Adrenal gland (tissue), 12 donors: Measurements from ENCODE around the gene ADSS1. TPM values are rescaled to one million over a fixed set of nuclear protein-coding genes. Genes with fewer than 3 reads are reported as not detected.

Experiments
- DNase-seq, 7 donors: peaks; one replicate each; pipeline ENCODE4 v3.0.0-alpha.2; 2019 to 2020
- H3K27ac ChIP-seq, 5 donors: fragments of 200-600 bp; sonication (generic) in 4 of 5; 1 replicate in 3 of 5; 2 replicates in 2 of 5; pipeline versions ENCODE4 v1.5.1 to v1.8.0; 2016 to 2020; ENCODE audit warnings: mild to moderate bottlenecking in 1 of 5
- H3K27me3 ChIP-seq: fragments of 200-600 bp; 2 replicates; pipeline ENCODE4 v1.8.0; 2021
- H3K36me3 ChIP-seq, 2 donors: fragments of 200-600 bp; replicated peaks in 1 of 2; 1 replicate in 1 of 2; 2 replicates in 1 of 2; pipeline versions ENCODE4 v1.5.1 to v1.8.0; 2018 to 2022
- H3K4me1 ChIP-seq, 2 donors: fragments of 200-600 bp; replicated peaks in 1 of 2; 1 replicate in 1 of 2; 2 replicates in 1 of 2; pipeline versions ENCODE4 v1.5.1 to v1.8.0; 2018 to 2021
- H3K4me3 ChIP-seq, 4 donors: fragments of 200-600 bp; sonication (generic) in 3 of 4; one replicate each; pipeline ENCODE4 v1.5.1; 2016 to 2018
- H3K9me3 ChIP-seq, 3 donors: fragments of 200-600 bp; sonication (generic) in 1 of 3; replicated peaks in 1 of 3; 1 replicate in 2 of 3; 2 replicates in 1 of 3; pipeline versions ENCODE4 v1.5.1 to v1.8.0; 2016 to 2021
- POLR2A ChIP-seq, 2 donors: fragments of 450-650 bp; IDR thresholded peaks; one replicate each; pipeline ENCODE4 v1.6.1; 2017; ENCODE audit warnings: antibody characterized with exemption in 2 of 2, mild to moderate bottlenecking in 2 of 2, moderate library complexity in 1 of 2
- WGBS, 4 donors: extraction: QIAGEN DNeasy Blood & Tissue Kit in 2 of 4; methylation state at CpG; one replicate each; pipeline versions ENCODE4 v1.1.5 to v1.1.7; 2013 to 2017; 5-methylcytosine and 5-hydroxymethylcytosine counted together
- intact Hi-C, 2 donors: fragments of 100-400 bp; cut with DNase I; formaldehyde crosslinking; loops; one replicate each; pipeline versions ENCODE4 v1.14.1 to v1.15.0; 2022 to 2023
- polyA plus RNA-seq, 3 donors: library from polyadenylated mRNA; stranded (reverse); fragments of 200-250 nt in 2 of 3; fragments of 350-450 nt in 1 of 3; fragmentation: Illumina TruSeq in 1 of 3; extraction: RNeasy Lipid Tissue Mini Kit (QIAGEN cat#74804) in 1 of 3; gene quantifications; one replicate each; pipeline ENCODE4 v1.2.3, GENCODE V29; 2013 to 2014
- total RNA-seq, 9 donors: library from RNA; depleted of rRNA in 4 of 9; stranded (reverse); fragments of >200 nt in 4 of 9; fragments of 120-200 nt in 1 of 9; fragmentation: NEBNext Ultra II Directional in 1 of 9; extraction: Animal tissue kit (Norgen Biotek cat#: 25700) in 1 of 9; gene quantifications; one replicate each; pipeline versions ENCODE4 v1.1.0 to v1.2.4, GENCODE V29; 2013 to 2023
- TF ChIP-seq, protein P1 (sequence below), 6 experiments: fragments of 450-650 bp in 4 of 6; fragments of 200-600 bp in 2 of 6; sonication (generic) in 1 of 6; IDR thresholded peaks; 1 replicate in 5 of 6; 2 replicates in 1 of 6; pipeline versions ENCODE4 v1.5.1 to v1.8.0; 2016 to 2021; ENCODE audit warnings: antibody characterized with exemption in 6 of 6, mild to moderate bottlenecking in 2 of 6, moderate library complexity in 1 of 6
- donor health status: healthy with polysubstance abuse.
- donor health status: Bipolar disorder and iron deficiency.
- donor health status: DM: yes; HTN: yes; CAD: no.
- donor health status: DM: no; HTN: no; CAD: no.
- donor health status: DM: no; HTN: no; CAD: no.
- donor health status: DM: yes; HTN: yes; CAD: no.

ADSS1 gene
- total and polyA plus RNA-seq, 12 donors, result 4.0 to 39.1 (median 16.9) TPM

DNA sequence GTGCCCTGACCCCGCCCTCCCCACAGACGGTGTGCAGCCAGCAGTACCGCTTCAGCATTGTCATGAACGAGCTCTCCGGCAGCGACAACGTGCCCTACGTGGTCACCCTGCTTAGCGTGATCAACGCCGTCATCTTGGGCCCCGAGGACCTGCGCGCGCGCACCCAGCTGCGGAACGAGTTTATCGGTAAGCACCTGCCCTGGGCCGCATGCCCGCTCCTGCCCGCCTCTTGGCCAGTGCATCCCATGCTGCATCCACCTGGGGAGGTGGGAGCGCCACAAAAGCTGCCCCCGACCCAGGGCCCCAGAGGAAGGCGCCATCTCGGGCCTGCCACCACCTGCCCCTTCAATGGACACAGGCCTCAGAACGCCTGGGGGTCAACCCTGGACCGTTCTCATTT, 20.8 kb upstream of the ADSS1 start:
- WGBS, 4 donors, result 92 to 95% (median 94%) methylated on average over 10 to 28 of the region's 28 CpGs
- H3K4me1 ChIP-seq, result peaks cover 2 to 7% of the 10 kb centered on the region in 2 donors
- H3K27me3 ChIP-seq, result no peaks in the 10 kb centered on the region
- no peak for DNase-seq
- peaks cover 0 to 37% of the 10 kb centered on the region in 2 donors for H3K36me3 ChIP-seq
- no peak overlapping the region for H3K27ac ChIP-seq
- intact Hi-C loops, result no loop called here
- no peak for TF ChIP-seq POLR2A (IDR thresholded peaks at IDR 0.05)
- TF ChIP-seq, protein P1, sequence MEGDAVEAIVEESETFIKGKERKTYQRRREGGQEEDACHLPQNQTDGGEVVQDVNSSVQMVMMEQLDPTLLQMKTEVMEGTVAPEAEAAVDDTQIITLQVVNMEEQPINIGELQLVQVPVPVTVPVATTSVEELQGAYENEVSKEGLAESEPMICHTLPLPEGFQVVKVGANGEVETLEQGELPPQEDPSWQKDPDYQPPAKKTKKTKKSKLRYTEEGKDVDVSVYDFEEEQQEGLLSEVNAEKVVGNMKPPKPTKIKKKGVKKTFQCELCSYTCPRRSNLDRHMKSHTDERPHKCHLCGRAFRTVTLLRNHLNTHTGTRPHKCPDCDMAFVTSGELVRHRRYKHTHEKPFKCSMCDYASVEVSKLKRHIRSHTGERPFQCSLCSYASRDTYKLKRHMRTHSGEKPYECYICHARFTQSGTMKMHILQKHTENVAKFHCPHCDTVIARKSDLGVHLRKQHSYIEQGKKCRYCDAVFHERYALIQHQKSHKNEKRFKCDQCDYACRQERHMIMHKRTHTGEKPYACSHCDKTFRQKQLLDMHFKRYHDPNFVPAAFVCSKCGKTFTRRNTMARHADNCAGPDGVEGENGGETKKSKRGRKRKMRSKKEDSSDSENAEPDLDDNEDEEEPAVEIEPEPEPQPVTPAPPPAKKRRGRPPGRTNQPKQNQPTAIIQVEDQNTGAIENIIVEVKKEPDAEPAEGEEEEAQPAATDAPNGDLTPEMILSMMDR (IDR thresholded peaks at IDR 0.05), result no peak
- no peaks in the 10 kb centered on the region for H3K9me3 ChIP-seq
- no peak overlapping the region for H3K4me3 ChIP-seq

DNA sequence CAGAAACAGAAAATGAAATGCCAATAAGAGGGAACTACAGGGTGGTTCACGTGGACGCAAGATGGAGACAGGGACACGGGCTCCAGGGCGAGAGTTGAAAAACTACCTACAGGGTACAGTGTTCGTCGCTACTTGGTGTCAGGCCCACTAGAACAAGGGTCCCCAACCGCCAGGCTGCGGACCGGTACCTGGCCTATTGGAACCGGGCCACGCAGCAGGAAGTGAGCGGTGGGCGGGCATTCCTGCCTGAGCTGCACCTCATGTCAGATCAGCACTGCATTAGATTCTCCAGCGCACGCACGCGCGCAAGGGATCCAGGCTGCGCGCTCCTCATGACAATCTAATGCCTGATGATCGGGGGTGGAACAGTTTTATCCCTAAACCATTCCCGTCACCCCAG, 19.8 kb upstream of the ADSS1 start:
- no peak overlapping the region for H3K27ac ChIP-seq
- H3K4me1 ChIP-seq, result no peaks in the 10 kb centered on the region
- no peak for TF ChIP-seq POLR2A (IDR thresholded peaks at IDR 0.05)
- TF ChIP-seq, protein P1 (IDR thresholded peaks at IDR 0.05), result no peak
- peaks cover 0 to 37% of the 10 kb centered on the region in 2 donors for H3K36me3 ChIP-seq
- H3K4me3 ChIP-seq, result no peak overlapping the region
- no peak for DNase-seq
- intact Hi-C loops, result no loop called here
- no peaks in the 10 kb centered on the region for H3K9me3 ChIP-seq
- WGBS, 4 donors, result 95 to 98% (median 98%) methylated on average over 17 to 22 of the region's 22 CpGs
- H3K27me3 ChIP-seq, result no peaks in the 10 kb centered on the region

DNA sequence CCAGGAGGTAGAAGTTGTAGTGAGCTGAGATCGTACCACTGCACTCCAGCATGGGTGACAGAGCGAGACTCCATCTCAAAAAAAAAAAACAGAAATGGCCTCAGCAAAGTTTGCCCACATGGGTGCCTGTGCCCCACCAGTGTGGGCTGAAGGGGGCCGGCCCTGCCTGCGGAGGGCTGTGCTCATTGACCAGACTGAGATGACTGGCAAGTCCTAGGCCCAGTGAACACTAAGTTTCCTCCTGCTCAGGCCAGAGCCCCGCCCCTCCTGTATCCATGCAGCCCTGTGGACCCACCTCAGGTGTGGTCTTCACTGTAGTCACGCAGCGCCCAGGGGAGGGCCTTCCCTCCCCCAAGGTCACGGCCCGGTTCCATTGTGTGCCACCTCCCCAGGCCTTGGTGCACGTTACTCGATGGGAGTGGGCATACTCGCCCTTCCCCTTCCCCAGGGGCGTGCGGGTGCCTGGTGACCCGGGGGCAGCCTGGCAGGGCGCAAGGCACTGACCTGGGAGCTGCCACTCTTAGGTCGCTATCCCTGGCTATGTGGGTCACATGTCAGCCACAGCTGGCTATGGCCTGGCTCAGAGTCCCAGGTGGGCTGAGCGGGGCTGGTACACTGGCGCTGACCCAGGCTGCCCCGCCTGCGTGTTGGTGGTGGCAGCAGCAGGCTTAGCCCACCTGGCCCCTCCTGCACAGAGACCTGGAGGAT, 18.5 kb upstream of the ADSS1 start:
- H3K4me1 ChIP-seq, result no peaks in the 10 kb centered on the region
- WGBS, 4 donors, result 91 to 96% (median 95%) methylated on average over 7 to 21 of the region's 21 CpGs
- no peaks in the 10 kb centered on the region for H3K27me3 ChIP-seq
- intact Hi-C loops, result loop anchor here in 1 of 2 donors (5.0 kb wide), 1 partner anchor 53 kb away; no protein-coding TSS in a partner anchor
- no peak overlapping the region for H3K27ac ChIP-seq
- peaks cover 0 to 49% of the 10 kb centered on the region in 2 donors for H3K36me3 ChIP-seq
- DNase-seq, result no peak
- H3K4me3 ChIP-seq, result no peak overlapping the region
- TF ChIP-seq, protein P1 (IDR thresholded peaks at IDR 0.05), result no peak
- no peak for TF ChIP-seq POLR2A (IDR thresholded peaks at IDR 0.05)
- no peaks in the 10 kb centered on the region for H3K9me3 ChIP-seq

DNA sequence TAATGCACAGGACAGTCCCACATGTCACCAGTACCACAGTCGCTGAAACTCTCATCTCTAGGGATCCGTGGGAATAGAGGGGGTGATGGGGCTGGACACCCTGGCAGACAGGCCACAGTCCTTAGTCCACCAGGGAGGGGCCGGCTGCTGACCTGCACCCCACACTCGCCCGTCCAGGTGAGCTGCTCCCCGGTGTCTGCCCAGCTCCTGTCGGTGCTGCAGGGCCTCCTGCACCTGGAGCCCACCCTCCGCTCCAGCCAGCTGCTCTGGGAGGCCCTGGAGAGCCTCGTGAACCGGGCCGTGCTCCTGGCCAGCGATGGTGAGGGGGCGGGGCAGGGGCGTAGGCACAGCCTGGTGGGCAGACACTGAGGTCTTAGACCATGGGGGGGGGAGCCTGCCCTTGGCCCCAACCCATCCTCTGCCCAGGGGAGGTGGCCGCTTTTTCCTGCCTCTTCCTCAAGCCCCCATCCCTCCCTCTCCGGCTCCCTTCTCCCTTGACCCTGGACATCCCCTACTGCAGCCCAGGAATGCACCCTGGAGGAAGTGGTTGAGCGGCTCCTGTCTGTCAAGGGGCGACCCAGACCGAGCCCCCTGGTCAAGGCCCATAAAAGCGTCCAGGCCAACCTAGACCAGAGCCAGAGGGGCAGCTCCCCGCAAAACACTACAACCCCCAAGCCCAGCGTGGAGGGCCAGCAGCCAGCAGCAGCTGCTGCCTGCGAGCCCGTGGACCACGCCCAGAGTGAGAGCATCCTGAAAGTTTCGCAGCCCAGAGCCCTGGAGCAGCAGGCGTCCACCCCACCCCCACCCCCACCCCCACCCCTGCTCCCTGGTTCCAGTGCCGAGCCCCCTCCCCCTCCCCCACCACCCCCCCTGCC, 17.1 kb upstream of the ADSS1 start:
- TF ChIP-seq, protein P1 (IDR thresholded peaks at IDR 0.05), result no peak
- no peak for TF ChIP-seq POLR2A (IDR thresholded peaks at IDR 0.05)
- WGBS, 4 donors, result 70 to 78% (median 74%) methylated on average over 4 to 27 of the region's 28 CpGs
- H3K27me3 ChIP-seq, result no peaks in the 10 kb centered on the region
- H3K27ac ChIP-seq, result no peak overlapping the region
- H3K9me3 ChIP-seq, result no peaks in the 10 kb centered on the region
- no peak overlapping the region for H3K4me3 ChIP-seq
- intact Hi-C loops, result loop anchor here in 1 of 2 donors (5.0 kb wide), 1 partner anchor 55 kb away; no protein-coding TSS in a partner anchor
- H3K4me1 ChIP-seq, result no peaks in the 10 kb centered on the region
- no peak for DNase-seq
- H3K36me3 ChIP-seq, result peaks cover 0 to 56% of the 10 kb centered on the region in 2 donors
